Lower lobe of right lung (tissue), 2 donors: ENCODE data around the gene USP50. TPM values are rescaled to one million over a fixed set of nuclear protein-coding genes. Genes with fewer than 3 reads are reported as not detected.
"Not testable (repeated sequence)": the region's sequence is repeated elsewhere in the genome, so short reads cannot be mapped to it uniquely, and the experiment has no call there.

Experiments
- ATAC-seq, 2 donors: fragments of 200-7000 bp; cut with Tn5 transposase; one replicate each; pipeline ENCODE4 v1.9.1; 2020 to 2022; ENCODE audit warnings: mild to moderate bottlenecking in 2 of 2, moderate library complexity in 2 of 2
- DNase-seq: peaks from one replicate; pipeline ENCODE4 v3.0.0-alpha.2; 2020
- H3K27ac ChIP-seq: fragments of 200-600 bp; one replicate; pipeline ENCODE4 v1.8.0; 2022
- H3K27me3 ChIP-seq: fragments of 200-600 bp; one replicate; pipeline ENCODE4 v1.8.0; 2022; ENCODE audit warnings: low read depth
- H3K36me3 ChIP-seq: fragments of 200-600 bp; one replicate; pipeline ENCODE4 v1.8.0; 2022; ENCODE audit warnings: mild to moderate bottlenecking
- H3K4me1 ChIP-seq: fragments of 200-600 bp; one replicate; pipeline ENCODE4 v1.8.0; 2022
- H3K4me3 ChIP-seq: fragments of 200-600 bp; one replicate; pipeline ENCODE4 v1.8.0; 2022; ENCODE audit warnings: mild to moderate bottlenecking
- H3K9me3 ChIP-seq: fragments of 200-600 bp; one replicate; pipeline ENCODE4 v1.8.0; 2022
- intact Hi-C: fragments of 100-400 bp; cut with DNase I; formaldehyde crosslinking; loops from one replicate; pipeline ENCODE4 v1.11.0; 2022
- total RNA-seq: library from RNA; stranded (reverse); fragmentation: NEBNext Ultra II Directional; extraction: Animal tissue kit (Norgen Biotek cat#: 25700); gene quantifications from one replicate; pipeline ENCODE4 v1.2.1, GENCODE V29; 2021
- TF ChIP-seq, protein P1 (sequence below): fragments of 200-600 bp; IDR thresholded peaks from one replicate; pipeline ENCODE4 v1.8.0; 2022; ENCODE audit warnings: antibody characterized with exemption, mild to moderate bottlenecking
- donor health status: DM: no; HTN: yes; CAD: no; lungs with severe emphysema.

The USP50 gene
- total RNA-seq, 1 donor from 2014 or later = not detected

DNA sequence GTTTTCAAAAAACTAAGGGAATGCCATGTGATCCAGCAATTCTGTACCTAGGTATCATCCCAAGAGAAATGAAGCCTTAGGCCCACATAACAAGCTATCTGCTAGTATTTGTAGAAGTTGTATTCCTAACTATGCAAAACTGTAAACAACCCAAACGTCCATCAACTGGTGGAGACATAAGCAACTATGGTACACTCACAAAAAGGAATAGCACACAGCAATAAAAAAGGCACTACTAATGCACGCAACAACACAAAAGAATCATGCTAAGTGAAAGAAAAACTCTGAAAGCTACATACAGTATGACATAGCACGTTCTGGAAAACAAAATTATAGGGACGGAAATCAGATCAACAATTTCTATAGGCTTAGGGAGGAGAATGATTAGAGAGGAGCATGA is 15.3 kb downstream of the USP50 start:
- Histone ChIP-seq H3K27ac (no peak overlapping the region), H3K4me3 (no peak overlapping the region), H3K27me3 (no peaks in the 10 kb centered on the region), H3K9me3 (no peaks in the 10 kb centered on the region), H3K36me3 (no peaks in the 10 kb centered on the region), H3K4me1 (no peaks in the 10 kb centered on the region)
- TF ChIP-seq, protein P1, sequence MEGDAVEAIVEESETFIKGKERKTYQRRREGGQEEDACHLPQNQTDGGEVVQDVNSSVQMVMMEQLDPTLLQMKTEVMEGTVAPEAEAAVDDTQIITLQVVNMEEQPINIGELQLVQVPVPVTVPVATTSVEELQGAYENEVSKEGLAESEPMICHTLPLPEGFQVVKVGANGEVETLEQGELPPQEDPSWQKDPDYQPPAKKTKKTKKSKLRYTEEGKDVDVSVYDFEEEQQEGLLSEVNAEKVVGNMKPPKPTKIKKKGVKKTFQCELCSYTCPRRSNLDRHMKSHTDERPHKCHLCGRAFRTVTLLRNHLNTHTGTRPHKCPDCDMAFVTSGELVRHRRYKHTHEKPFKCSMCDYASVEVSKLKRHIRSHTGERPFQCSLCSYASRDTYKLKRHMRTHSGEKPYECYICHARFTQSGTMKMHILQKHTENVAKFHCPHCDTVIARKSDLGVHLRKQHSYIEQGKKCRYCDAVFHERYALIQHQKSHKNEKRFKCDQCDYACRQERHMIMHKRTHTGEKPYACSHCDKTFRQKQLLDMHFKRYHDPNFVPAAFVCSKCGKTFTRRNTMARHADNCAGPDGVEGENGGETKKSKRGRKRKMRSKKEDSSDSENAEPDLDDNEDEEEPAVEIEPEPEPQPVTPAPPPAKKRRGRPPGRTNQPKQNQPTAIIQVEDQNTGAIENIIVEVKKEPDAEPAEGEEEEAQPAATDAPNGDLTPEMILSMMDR = no peak
- intact Hi-C loops = no loop called here
- ATAC-seq (no peak), DNase-seq (no peak)

DNA sequence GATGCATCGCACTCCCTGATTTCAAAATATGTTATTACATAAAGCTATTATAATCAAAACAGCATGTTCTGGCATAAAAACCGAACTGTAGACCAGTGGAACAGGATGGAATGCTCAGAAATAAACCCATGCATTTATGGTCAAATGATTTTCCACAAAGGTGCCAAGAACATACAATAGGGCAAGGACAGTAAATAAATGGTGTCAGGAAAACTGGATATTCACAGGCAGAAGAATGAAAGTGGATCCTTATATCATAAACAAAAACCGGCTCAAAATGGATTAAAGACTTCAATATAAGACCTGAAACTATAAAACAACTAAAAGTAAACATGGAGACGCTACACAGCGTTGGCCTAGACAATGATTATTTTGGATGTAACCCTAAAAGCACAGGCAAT is 22.6 kb downstream of the USP50 start:
- TF ChIP-seq, protein P1 = no peak
- Histone ChIP-seq H3K27me3 (no peaks in the 10 kb centered on the region), H3K27ac (no peak overlapping the region), H3K9me3 (no peaks in the 10 kb centered on the region), H3K4me1 (no peaks in the 10 kb centered on the region), H3K4me3 (no peak overlapping the region), H3K36me3 (no peaks in the 10 kb centered on the region)
- ATAC-seq (no peak), DNase-seq (no peak)
- intact Hi-C loops = no loop called here

DNA sequence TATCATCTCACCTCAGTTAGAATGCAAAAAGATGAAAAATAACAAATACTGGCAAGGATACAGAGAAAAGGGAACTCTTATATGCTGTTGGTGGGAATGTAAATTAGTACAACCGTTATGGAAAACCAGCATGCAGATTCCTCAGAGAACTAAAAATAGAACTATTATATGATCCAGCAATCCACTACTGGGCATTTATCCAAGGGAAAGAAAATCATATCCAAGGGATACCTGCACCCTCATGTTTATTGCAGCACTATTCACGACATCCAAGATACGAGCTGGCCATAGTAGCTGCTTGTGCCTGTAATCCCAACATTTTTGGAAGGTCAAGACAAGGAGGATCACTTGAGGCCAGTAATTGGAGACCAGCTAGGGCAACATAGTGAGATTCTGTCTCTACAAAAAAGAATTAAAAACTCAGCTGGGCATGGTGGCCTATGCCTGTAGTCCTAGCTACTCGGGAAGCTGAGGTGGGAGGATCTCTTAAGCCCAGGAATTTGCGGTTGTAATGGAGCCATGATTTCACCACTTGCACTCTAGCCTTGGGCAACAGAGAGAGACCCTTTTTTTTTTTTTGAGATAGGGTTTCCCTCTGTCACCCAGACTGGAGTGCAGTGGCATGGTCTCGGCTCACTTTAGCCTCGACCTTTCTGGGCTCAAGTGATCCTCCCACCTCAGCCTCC is 26.6 kb downstream of the USP50 start:
- no peak for DNase-seq
- Histone ChIP-seq H3K36me3 (no peaks in the 10 kb centered on the region), H3K4me1 (no peaks in the 10 kb centered on the region), H3K27ac (no peak overlapping the region), H3K4me3 (no peak overlapping the region), H3K27me3 (no peaks in the 10 kb centered on the region), H3K9me3 (peaks cover 8% of the 10 kb centered on the region)
- no peak for ATAC-seq
- intact Hi-C loops = no loop called here
- TF ChIP-seq, protein P1 = no peak

DNA sequence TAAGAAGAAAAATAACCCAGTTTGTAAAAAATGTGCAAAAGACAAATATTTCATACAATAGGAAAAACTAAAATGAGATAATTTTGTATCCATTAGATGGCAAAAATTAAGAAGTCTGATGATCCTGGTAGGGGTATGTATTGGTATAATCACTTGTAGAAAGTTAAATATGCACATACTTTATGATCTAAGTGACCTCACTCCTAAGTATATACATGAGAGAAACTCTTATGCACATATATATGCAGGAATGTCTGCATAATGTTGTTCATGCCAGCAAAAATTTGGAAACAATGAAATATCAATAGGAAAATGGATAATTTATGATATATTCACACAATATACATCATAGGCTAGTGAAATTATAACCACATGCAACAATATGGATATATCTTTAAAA is 33.5 kb downstream of the USP50 start:
- TF ChIP-seq, protein P1 = no peak
- ATAC-seq = no peak
- intact Hi-C loops = no loop called here

DNA sequence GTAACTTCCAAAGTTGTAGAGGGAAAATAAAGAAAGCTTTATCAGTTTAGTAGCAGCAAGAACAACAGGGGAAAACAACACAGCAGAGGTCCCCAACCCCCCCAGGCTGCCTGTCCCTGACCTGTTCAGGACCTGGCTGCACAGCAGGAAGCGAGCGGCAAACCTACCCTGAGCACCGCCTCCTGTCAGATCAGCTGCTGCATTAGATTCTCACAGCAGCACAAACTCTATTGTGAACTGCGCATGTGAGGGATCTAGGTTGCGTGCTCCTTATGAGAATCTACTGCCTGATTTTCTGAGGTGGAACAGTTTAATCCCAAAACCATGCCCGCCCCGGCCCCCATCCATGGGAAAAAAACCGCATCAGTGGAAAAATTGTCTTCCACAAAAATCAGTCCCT is 40.3 kb downstream of the USP50 start:
- DNase-seq (no peak), ATAC-seq (no peak)
- peaks cover 31% of the 10 kb centered on the region for H3K36me3 ChIP-seq
- H3K4me3 ChIP-seq = no peak overlapping the region
- H3K9me3 ChIP-seq = no peaks in the 10 kb centered on the region
- H3K27ac ChIP-seq = no peak overlapping the region
- TF ChIP-seq, protein P1 = no peak
- H3K4me1 ChIP-seq = no peaks in the 10 kb centered on the region
- H3K27me3 ChIP-seq = no peaks in the 10 kb centered on the region
- intact Hi-C loops = no loop called here

More for the DNA sequence above, 33.5 kb downstream of the USP50 start:
- H3K4me3 ChIP-seq = no peak overlapping the region
- no peak for DNase-seq
- no peaks in the 10 kb centered on the region for H3K27me3 ChIP-seq
- H3K27ac ChIP-seq = no peak overlapping the region
- no peaks in the 10 kb centered on the region for H3K4me1 ChIP-seq
- H3K9me3 ChIP-seq = peaks cover 6% of the 10 kb centered on the region
- no peaks in the 10 kb centered on the region for H3K36me3 ChIP-seq

DNA sequence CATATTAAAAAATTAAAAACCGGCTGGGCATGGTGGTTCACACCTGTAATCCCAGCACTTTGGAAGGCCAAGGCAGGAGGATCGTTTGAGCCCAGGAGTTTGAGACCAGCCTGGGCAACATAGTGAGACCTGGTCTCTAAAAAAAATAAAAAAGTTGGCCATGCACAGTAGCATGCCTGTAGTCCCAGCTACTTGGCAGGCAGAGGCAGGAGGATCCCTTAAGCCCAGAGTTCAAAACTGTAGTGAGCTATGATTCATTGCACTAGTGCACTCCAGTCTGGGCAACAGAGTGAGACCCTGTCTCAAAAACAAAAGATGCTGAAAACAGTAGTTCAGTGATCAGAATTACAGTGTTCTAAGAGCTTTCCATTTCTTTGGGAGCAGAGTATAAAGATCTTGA is 40.8 kb downstream of the USP50 start:
- intact Hi-C loops, ATAC-seq, H3K4me3 ChIP-seq, H3K27ac ChIP-seq, DNase-seq, H3K4me1 ChIP-seq, H3K9me3 ChIP-seq, H3K27me3 ChIP-seq: not testable (repeated sequence)
- H3K36me3 ChIP-seq = peaks cover 36% of the 10 kb centered on the region
